Lower leg skin (tissue), 3 donors: Measurements from ENCODE around the gene ZNF407.

ENCODE experiments used
- CTCF ChIP-seq, 3 donors: fragments of 450-650 bp; IDR thresholded peaks; one replicate each; pipeline ENCODE4 v1.5.1; 2016; ENCODE audit warnings: antibody characterized with exemption in 3 of 3, mild to moderate bottlenecking in 3 of 3, moderate library complexity in 2 of 3
- POLR2A ChIP-seq, 2 donors: fragments of 450-650 bp; IDR thresholded peaks; one replicate each; pipeline ENCODE4 v1.6.1; 2016 to 2017; ENCODE audit warnings: antibody characterized with exemption in 2 of 2, mild to moderate bottlenecking in 1 of 2, moderate library complexity in 1 of 2

GRCh38 chr18:74928194-74928968 is 330.7 kb downstream of the ZNF407 start:
- no peak for TF ChIP-seq POLR2A (IDR thresholded peaks at IDR 0.05)
- no peak for TF ChIP-seq CTCF (IDR thresholded peaks at IDR 0.05)
